HCT116 (cell line): ENCODE data around the gene MAN2A2. TPM values are rescaled to one million over a fixed set of nuclear protein-coding genes. Genes with fewer than 3 reads are reported as not detected.

ENCODE experiments used
- ATAC-seq: fragments of 200-7000 bp; cut with Tn5 transposase; 2 replicates; pipeline ENCODE4 v1.9.1; 2020; ENCODE audit warnings: mild to moderate bottlenecking, moderate library complexity
- BruUV-seq: library from RNA; stranded (reverse); fragments of 400-500 nt; replicated peaks from 2 replicates; lab custom pipeline; 2021; lab: Mats Ljungman, UMichigan
- CTCF ChIA-PET: fragments of 300-600 bp; sonication (Branson Sonifier 250); formaldehyde crosslinking; loops from one replicate; lab custom pipeline; 2021; ENCODE audit warnings: antibody characterized with exemption; lab: Charles Lee
- POLR2A ChIA-PET: fragments of 300-600, 350-600 bp; sonication (Branson Sonifier 250); formaldehyde crosslinking; loops from one replicate; lab custom pipeline; 2021; ENCODE audit warnings: antibody characterized with exemption; lab: Charles Lee
- RAD21 ChIA-PET, 2 experiments: fragments of 300-600 bp; sonication (Branson Sonifier 250); formaldehyde crosslinking; loops; one replicate each; lab custom pipeline; 2023; ENCODE audit warnings: low total read pairs in 2 of 2; ENCODE audit not compliant: uncharacterized antibody in 2 of 2, unreplicated experiment in 2 of 2, low non-redundant PET in 1 of 2; lab: Charles Lee
- DNase-seq: peaks from one replicate; pipeline ENCODE4 v3.0.0-alpha.2; 2010; ENCODE audit warnings: low read depth, low spot score
- H2AFZ ChIP-seq: fragments of 200-600 bp; shearing (Covaris generic), sonication (generic); 2 replicates; pipeline ENCODE4 v1.6.1; 2017; ENCODE audit warnings: low read depth, mixed run types, mixed read lengths, antibody characterized with exemption, low read length; ENCODE audit not compliant: poor library complexity, severe bottlenecking
- H3K27ac ChIP-seq: 2 replicates; pipeline ENCODE4 v1.5.1; 2012; ENCODE audit warnings: low read depth, low read length
- H3K27me3 ChIP-seq: fragments of 200-600 bp; sonication (generic); 2 replicates; pipeline ENCODE4 v1.6.1; 2016; ENCODE audit warnings: mixed run types, low read length, mixed read lengths; ENCODE audit not compliant: insufficient read depth
- H3K36me3 ChIP-seq, 2 experiments: fragments of 200-500 bp in 1 of 2; fragments of 200-600 bp in 1 of 2; sonication (Bioruptor generic) in 1 of 2; sonication (generic) in 1 of 2; 2 replicates each; pipeline versions ENCODE4 v1.5.1 to v1.6.1; 2014 to 2016; ENCODE audit warnings: low read length in 2 of 2, inconsistent platforms in 1 of 2, mixed read lengths in 1 of 2, mixed run types in 1 of 2; ENCODE audit not compliant: insufficient read depth in 2 of 2, control insufficient read depth in 1 of 2
- H3K4me1 ChIP-seq, 2 experiments: fragments of 200-600 bp in 1 of 2; sonication (generic) in 1 of 2; 2 replicates each; pipeline versions ENCODE4 v1.5.1 to v1.6.1; 2012 to 2017; ENCODE audit warnings: low read length in 2 of 2, inconsistent platforms in 1 of 2, mild to moderate bottlenecking in 1 of 2, mixed read lengths in 1 of 2, mixed run types in 1 of 2, moderate library complexity in 1 of 2; ENCODE audit not compliant: insufficient read depth in 2 of 2, control insufficient read depth in 1 of 2
- H3K4me2 ChIP-seq: fragments of 200-600 bp; sonication (generic); 2 replicates; pipeline ENCODE4 v1.6.1; 2017; ENCODE audit warnings: mixed run types, low read length, mixed read lengths
- H3K4me3 ChIP-seq, 2 experiments: fragments of 200-600 bp in 1 of 2; sonication (generic) in 1 of 2; replicated peaks in 1 of 2; 2 replicates each; pipeline ENCODE4 v1.5.1; 2011 to 2016; ENCODE audit warnings: low read length in 2 of 2, control low read depth in 1 of 2, low read depth in 1 of 2, mild to moderate bottlenecking in 1 of 2, mixed read lengths in 1 of 2, mixed run types in 1 of 2
- H3K79me2 ChIP-seq: fragments of 200-600 bp; sonication (generic); 2 replicates; pipeline ENCODE4 v1.6.1; 2017; ENCODE audit warnings: mild to moderate bottlenecking, mixed run types, low read length, moderate library complexity, mixed read lengths; ENCODE audit not compliant: insufficient read depth
- H3K9ac ChIP-seq: fragments of 200-600 bp; sonication (generic); 2 replicates; pipeline ENCODE4 v1.6.1; 2016; ENCODE audit warnings: low read length, mixed read lengths
- H3K9me2 ChIP-seq: fragments of 200-600 bp; sonication (generic), shearing (Covaris generic); 2 replicates; pipeline ENCODE4 v1.6.1; 2017; ENCODE audit warnings: mixed run types, mild to moderate bottlenecking, moderate library complexity; ENCODE audit not compliant: insufficient read depth
- H3K9me3 ChIP-seq, 2 experiments: fragments of 200-500 bp in 1 of 2; fragments of 200-600 bp in 1 of 2; sonication (Bioruptor generic) in 1 of 2; sonication (generic) in 1 of 2; 2 replicates each; pipeline ENCODE4 v1.6.1; 2014 to 2017; ENCODE audit warnings: low read length in 2 of 2, mixed read lengths in 2 of 2, inconsistent platforms in 1 of 2, low read depth in 1 of 2, mild to moderate bottlenecking in 1 of 2, mixed run types in 1 of 2, moderate library complexity in 1 of 2; ENCODE audit not compliant: control insufficient read depth in 1 of 2, insufficient read depth in 1 of 2
- H4K20me1 ChIP-seq: fragments of 200-600 bp; sonication (generic), shearing (Covaris generic); 2 replicates; pipeline ENCODE4 v1.6.1; 2017; ENCODE audit warnings: mixed run types, mild to moderate bottlenecking, moderate library complexity; ENCODE audit not compliant: insufficient read depth
- EGR1 ChIP-seq: IDR thresholded peaks from 2 replicates; pipeline ENCODE4 v1.6.1; 2012; ENCODE audit warnings: low read depth
- ELF1 ChIP-seq: IDR thresholded peaks from 2 replicates; pipeline ENCODE4 v1.6.1; 2012; ENCODE audit warnings: low read depth, borderline replicate concordance
- EZH2 ChIP-seq: fragments of 200-600 bp; sonication (generic); IDR thresholded peaks from 2 replicates; pipeline ENCODE4 v1.6.1; 2017; ENCODE audit warnings: antibody characterized with exemption, mixed run types
- EZH2phosphoT487 ChIP-seq: fragments of 200-600 bp; IDR thresholded peaks from 2 replicates; pipeline ENCODE4 v1.6.1; 2018; ENCODE audit warnings: antibody characterized with exemption, borderline replicate concordance
- FOSL1 ChIP-seq: IDR thresholded peaks from 2 replicates; pipeline ENCODE4 v1.6.1; 2012; ENCODE audit warnings: low read depth
- JUND ChIP-seq: IDR thresholded peaks from 2 replicates; pipeline ENCODE4 v1.6.1; 2012
- MAX ChIP-seq: IDR thresholded peaks from 2 replicates; pipeline ENCODE4 v1.6.1; 2012
- POLR2A ChIP-seq: IDR thresholded peaks from 2 replicates; pipeline ENCODE4 v1.7.0; 2011; ENCODE audit warnings: borderline replicate concordance; ENCODE audit not compliant: insufficient read depth, insufficient read length; ENCODE audit errors: extremely low read depth
- POLR2AphosphoS5 ChIP-seq: IDR thresholded peaks from 2 replicates; pipeline ENCODE4 v1.6.1; 2011; ENCODE audit warnings: mild to moderate bottlenecking, low read depth, low read length, moderate library complexity
- SIN3A ChIP-seq: IDR thresholded peaks from 2 replicates; pipeline ENCODE4 v1.6.1; 2012; ENCODE audit warnings: low read depth
- SP1 ChIP-seq: IDR thresholded peaks from 2 replicates; pipeline ENCODE4 v1.6.1; 2012; ENCODE audit warnings: low read depth
- SRF ChIP-seq: IDR thresholded peaks from 2 replicates; pipeline ENCODE4 v1.6.1; 2012; ENCODE audit warnings: low read depth
- TCF7L2 ChIP-seq: IDR thresholded peaks from 2 replicates; pipeline ENCODE4 v1.7.0; 2011; ENCODE audit warnings: borderline replicate concordance, inconsistent platforms; ENCODE audit not compliant: insufficient read depth, insufficient read length; ENCODE audit errors: extremely low read depth
- YY1 ChIP-seq: IDR thresholded peaks from 2 replicates; pipeline ENCODE4 v1.6.1; 2011; ENCODE audit warnings: low read length, low read depth, moderate library complexity, mild to moderate bottlenecking; ENCODE audit not compliant: insufficient replicate concordance; ENCODE audit errors: extremely low read depth
- ZBTB33 ChIP-seq: IDR thresholded peaks from 2 replicates; pipeline ENCODE4 v1.6.1; 2011; ENCODE audit warnings: mild to moderate bottlenecking, low read length, moderate library complexity; ENCODE audit not compliant: insufficient replicate concordance; ENCODE audit errors: extremely low read depth
- ZFX ChIP-seq: fragments of 450-650 bp; IDR thresholded peaks from 2 replicates; pipeline ENCODE4 v1.6.1; 2017
- ZNF274 ChIP-seq: fragments of 200-500 bp; sonication (Bioruptor generic); IDR thresholded peaks from 2 replicates; pipeline ENCODE4 v1.6.1; 2014; ENCODE audit warnings: mild to moderate bottlenecking, low read depth, low read length, inconsistent platforms
- intact Hi-C: fragments of 100-400 bp; cut with micrococcal nuclease; formaldehyde crosslinking; loops from 2 replicates; pipeline ENCODE4 v1.10.0; 2022
- total RNA-seq: library from RNA; stranded (reverse); gene quantifications from one replicate; pipeline ENCODE4 v1.2.1, GENCODE V29; 2021; ENCODE audit not compliant: unreplicated experiment
- TF ChIP-seq, protein P1 (sequence below), 3 experiments: fragments of 200-600 bp in 1 of 3; sonication (generic) in 1 of 3; IDR thresholded peaks in 2 of 3; conservative IDR thresholded peaks in 1 of 3; 2 replicates each; pipeline ENCODE4 v1.5.1; 2012 to 2017; ENCODE audit warnings: low read depth in 2 of 3, low read length in 2 of 3, antibody characterized with exemption in 1 of 3, borderline replicate concordance in 1 of 3, control low read depth in 1 of 3, mild to moderate bottlenecking in 1 of 3, mixed read lengths in 1 of 3, mixed run types in 1 of 3, moderate library complexity in 1 of 3; ENCODE audit not compliant: insufficient read depth in 1 of 3
- TF ChIP-seq, protein P2 (sequence below): IDR thresholded peaks from 2 replicates; pipeline ENCODE4 v1.6.1; 2012; ENCODE audit warnings: low read depth

The MAN2A2 gene
- total RNA-seq, 1 experiment from 2014 or later, result 44.9 TPM

DNA sequence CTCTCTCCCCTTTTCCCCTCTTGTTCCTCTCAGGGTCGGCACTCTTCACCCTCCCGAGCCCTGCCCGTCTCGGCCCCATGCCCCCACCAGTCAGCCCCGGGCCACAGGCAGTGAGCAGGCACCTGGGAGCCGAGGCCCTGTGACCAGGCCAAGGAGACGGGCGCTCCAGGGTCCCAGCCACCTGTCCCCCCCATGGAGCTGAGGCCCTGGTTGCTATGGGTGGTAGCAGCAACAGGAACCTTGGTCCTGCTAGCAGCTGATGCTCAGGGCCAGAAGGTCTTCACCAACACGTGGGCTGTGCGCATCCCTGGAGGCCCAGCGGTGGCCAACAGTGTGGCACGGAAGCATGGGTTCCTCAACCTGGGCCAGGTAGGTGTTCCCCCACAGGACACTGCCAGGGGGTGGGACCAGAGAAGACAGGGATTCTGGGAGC lies 27.5 kb upstream of the MAN2A2 start:
- ChIA-PET POLR2A (no interaction called here), RAD21 (no interaction called here), CTCF (no interaction called here)
- Histone ChIP-seq H3K36me3 (peaks cover 10 to 11% of the 10 kb centered on the region in 2 experiments; a peak in 3 of 4 replicates), H3K79me2 (peaks cover 32% of the 10 kb centered on the region), H3K9ac (no peak overlapping the region), H4K20me1 (no peaks in the 10 kb centered on the region), H3K9me3 (no peaks in the 10 kb centered on the region), H3K4me2 (no peak overlapping the region), H3K9me2 (no peaks in the 10 kb centered on the region), H3K27me3 (no peaks in the 10 kb centered on the region), H3K4me1 (peaks cover 24 to 27% of the 10 kb centered on the region in 2 experiments), H2AFZ (no peak overlapping the region), H3K27ac (no peak overlapping the region), H3K4me3 (no peak overlapping the region)
- TF ChIP-seq EGR1, result no peak
- TF ChIP-seq SIN3A, result no peak
- no peak for TF ChIP-seq ZFX
- TF ChIP-seq EZH2phosphoT487, result no peak
- TF ChIP-seq, protein P1, sequence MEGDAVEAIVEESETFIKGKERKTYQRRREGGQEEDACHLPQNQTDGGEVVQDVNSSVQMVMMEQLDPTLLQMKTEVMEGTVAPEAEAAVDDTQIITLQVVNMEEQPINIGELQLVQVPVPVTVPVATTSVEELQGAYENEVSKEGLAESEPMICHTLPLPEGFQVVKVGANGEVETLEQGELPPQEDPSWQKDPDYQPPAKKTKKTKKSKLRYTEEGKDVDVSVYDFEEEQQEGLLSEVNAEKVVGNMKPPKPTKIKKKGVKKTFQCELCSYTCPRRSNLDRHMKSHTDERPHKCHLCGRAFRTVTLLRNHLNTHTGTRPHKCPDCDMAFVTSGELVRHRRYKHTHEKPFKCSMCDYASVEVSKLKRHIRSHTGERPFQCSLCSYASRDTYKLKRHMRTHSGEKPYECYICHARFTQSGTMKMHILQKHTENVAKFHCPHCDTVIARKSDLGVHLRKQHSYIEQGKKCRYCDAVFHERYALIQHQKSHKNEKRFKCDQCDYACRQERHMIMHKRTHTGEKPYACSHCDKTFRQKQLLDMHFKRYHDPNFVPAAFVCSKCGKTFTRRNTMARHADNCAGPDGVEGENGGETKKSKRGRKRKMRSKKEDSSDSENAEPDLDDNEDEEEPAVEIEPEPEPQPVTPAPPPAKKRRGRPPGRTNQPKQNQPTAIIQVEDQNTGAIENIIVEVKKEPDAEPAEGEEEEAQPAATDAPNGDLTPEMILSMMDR (IDR thresholded peaks at IDR 0.05 in 2 of 3, conservative IDR thresholded peaks at IDR 0.05 in 1 of 3; ENCODE audit: borderline replicate concordance in 1 of 3, insufficient read depth in 1 of 3, low read depth in 2 of 3, low read length in 2 of 3), result no peak
- TF ChIP-seq, protein P2, sequence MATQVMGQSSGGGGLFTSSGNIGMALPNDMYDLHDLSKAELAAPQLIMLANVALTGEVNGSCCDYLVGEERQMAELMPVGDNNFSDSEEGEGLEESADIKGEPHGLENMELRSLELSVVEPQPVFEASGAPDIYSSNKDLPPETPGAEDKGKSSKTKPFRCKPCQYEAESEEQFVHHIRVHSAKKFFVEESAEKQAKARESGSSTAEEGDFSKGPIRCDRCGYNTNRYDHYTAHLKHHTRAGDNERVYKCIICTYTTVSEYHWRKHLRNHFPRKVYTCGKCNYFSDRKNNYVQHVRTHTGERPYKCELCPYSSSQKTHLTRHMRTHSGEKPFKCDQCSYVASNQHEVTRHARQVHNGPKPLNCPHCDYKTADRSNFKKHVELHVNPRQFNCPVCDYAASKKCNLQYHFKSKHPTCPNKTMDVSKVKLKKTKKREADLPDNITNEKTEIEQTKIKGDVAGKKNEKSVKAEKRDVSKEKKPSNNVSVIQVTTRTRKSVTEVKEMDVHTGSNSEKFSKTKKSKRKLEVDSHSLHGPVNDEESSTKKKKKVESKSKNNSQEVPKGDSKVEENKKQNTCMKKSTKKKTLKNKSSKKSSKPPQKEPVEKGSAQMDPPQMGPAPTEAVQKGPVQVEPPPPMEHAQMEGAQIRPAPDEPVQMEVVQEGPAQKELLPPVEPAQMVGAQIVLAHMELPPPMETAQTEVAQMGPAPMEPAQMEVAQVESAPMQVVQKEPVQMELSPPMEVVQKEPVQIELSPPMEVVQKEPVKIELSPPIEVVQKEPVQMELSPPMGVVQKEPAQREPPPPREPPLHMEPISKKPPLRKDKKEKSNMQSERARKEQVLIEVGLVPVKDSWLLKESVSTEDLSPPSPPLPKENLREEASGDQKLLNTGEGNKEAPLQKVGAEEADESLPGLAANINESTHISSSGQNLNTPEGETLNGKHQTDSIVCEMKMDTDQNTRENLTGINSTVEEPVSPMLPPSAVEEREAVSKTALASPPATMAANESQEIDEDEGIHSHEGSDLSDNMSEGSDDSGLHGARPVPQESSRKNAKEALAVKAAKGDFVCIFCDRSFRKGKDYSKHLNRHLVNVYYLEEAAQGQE, result no peak
- no peak for TF ChIP-seq POLR2AphosphoS5
- no peak for TF ChIP-seq ZBTB33
- TF ChIP-seq ZNF274, result no peak
- no peak for TF ChIP-seq YY1
- no peak for TF ChIP-seq SP1
- no peak for TF ChIP-seq FOSL1
- TF ChIP-seq TCF7L2, result no peak
- no peak for TF ChIP-seq POLR2A
- no peak for TF ChIP-seq SRF
- TF ChIP-seq MAX, result no peak
- no peak for TF ChIP-seq ELF1
- no peak for TF ChIP-seq EZH2
- no peak for TF ChIP-seq JUND
- ATAC-seq (no peak), DNase-seq (no peak)
- no TSS peak for BruUV-seq
- intact Hi-C loops, result no loop called here
